Trophoblast cell (in vitro differentiated cells and primary cell): ENCODE results near the gene PHRF1.

ENCODE experiments used
- DNase-seq, 2 donors: peaks; one replicate each; pipeline ENCODE4 v3.0.0-alpha.2; 2016
- H2AFZ ChIP-seq: 2 replicates; pipeline ENCODE4 v1.6.1; 2013; ENCODE audit warnings: low read length, moderate library complexity, mild to moderate bottlenecking; ENCODE audit not compliant: insufficient read depth, poor library complexity
- H2AK5ac ChIP-seq: 2 replicates; pipeline ENCODE4 v1.6.1; 2013; ENCODE audit warnings: mild to moderate bottlenecking, low read length
- H2BK120ac ChIP-seq: 2 replicates; pipeline ENCODE4 v1.6.1; 2013; ENCODE audit warnings: low read length, mild to moderate bottlenecking, moderate library complexity; ENCODE audit not compliant: insufficient read depth, poor library complexity
- H2BK12ac ChIP-seq: 2 replicates; pipeline ENCODE4 v1.6.1; 2013; ENCODE audit warnings: mild to moderate bottlenecking, low read length, moderate library complexity
- H2BK5ac ChIP-seq: 2 replicates; pipeline ENCODE4 v1.6.1; 2013; ENCODE audit warnings: low read length, low read depth, moderate library complexity, mild to moderate bottlenecking; ENCODE audit not compliant: poor library complexity
- H3K14ac ChIP-seq: 2 replicates; pipeline ENCODE4 v1.6.1; 2013; ENCODE audit warnings: mild to moderate bottlenecking, low read length
- H3K18ac ChIP-seq: 2 replicates; pipeline ENCODE4 v1.6.1; 2013; ENCODE audit warnings: mild to moderate bottlenecking, low read length
- H3K23ac ChIP-seq: 2 replicates; pipeline ENCODE4 v1.6.1; 2013; ENCODE audit warnings: low read length
- H3K27ac ChIP-seq: 2 replicates; pipeline ENCODE4 v1.5.1; 2013; ENCODE audit warnings: low read depth, mild to moderate bottlenecking, inconsistent platforms, low read length, moderate library complexity
- H3K27me3 ChIP-seq: 2 replicates; pipeline ENCODE4 v1.6.1; 2013; ENCODE audit warnings: inconsistent platforms, mild to moderate bottlenecking, low read length, moderate library complexity; ENCODE audit not compliant: insufficient read depth
- H3K36me3 ChIP-seq, 2 experiments: 1 replicate in 1 of 2; 2 replicates in 1 of 2; pipeline ENCODE4 v1.6.1; 2013; ENCODE audit warnings: low read length in 2 of 2, mild to moderate bottlenecking in 2 of 2, moderate library complexity in 1 of 2; ENCODE audit not compliant: insufficient read depth in 2 of 2, control insufficient read depth in 1 of 2
- H3K4ac ChIP-seq: 2 replicates; pipeline ENCODE4 v1.6.1; 2013; ENCODE audit warnings: low read depth, mild to moderate bottlenecking, low read length, moderate library complexity
- H3K4me1 ChIP-seq, 2 experiments: 1 replicate in 1 of 2; 2 replicates in 1 of 2; pipeline ENCODE4 v1.6.1; 2013; ENCODE audit warnings: low read length in 2 of 2, mild to moderate bottlenecking in 2 of 2, moderate library complexity in 1 of 2; ENCODE audit not compliant: insufficient read depth in 2 of 2, control insufficient read depth in 1 of 2
- H3K4me2 ChIP-seq: 2 replicates; pipeline ENCODE4 v1.6.1; 2013; ENCODE audit warnings: inconsistent platforms, mild to moderate bottlenecking, low read length, moderate library complexity
- H3K4me3 ChIP-seq: 2 replicates; pipeline ENCODE4 v1.5.1; 2013; ENCODE audit warnings: mild to moderate bottlenecking, low read depth, low read length, inconsistent platforms
- H3K79me1 ChIP-seq: one replicate; pipeline ENCODE4 v1.6.1; 2013; ENCODE audit warnings: low read length
- H3K79me2 ChIP-seq: 2 replicates; pipeline ENCODE4 v1.6.1; 2013; ENCODE audit warnings: low read length, mild to moderate bottlenecking; ENCODE audit not compliant: control insufficient read depth, insufficient read depth, poor library complexity
- H3K9ac ChIP-seq: 2 replicates; pipeline ENCODE4 v1.6.1; 2013; ENCODE audit warnings: mild to moderate bottlenecking, low read length
- H3K9me3 ChIP-seq: 2 replicates; pipeline ENCODE4 v1.6.1; 2013; ENCODE audit warnings: low read depth, mild to moderate bottlenecking, control low read depth, inconsistent platforms, low read length; ENCODE audit not compliant: insufficient read depth
- H4K12ac ChIP-seq: 2 replicates; pipeline ENCODE4 v1.6.1; 2013; ENCODE audit warnings: low read depth, mild to moderate bottlenecking, low read length, moderate library complexity
- H4K8ac ChIP-seq: 2 replicates; pipeline ENCODE4 v1.6.1; 2013; ENCODE audit warnings: low read depth, mild to moderate bottlenecking, low read length, moderate library complexity
- H4K91ac ChIP-seq: one replicate; pipeline ENCODE4 v1.6.1; 2013; ENCODE audit warnings: low read depth, mild to moderate bottlenecking, low read length, moderate library complexity
- WGBS: extraction: QIAGEN DNeasy Blood & Tissue Kit; methylation state at CpG from one replicate; pipeline ENCODE4 v1.1.7; 2013; ENCODE audit warnings: missing lambda C conversion rate; ENCODE audit not compliant: insufficient read length, insufficient coverage; ENCODE audit errors: extremely low coverage; 5-methylcytosine and 5-hydroxymethylcytosine counted together

Gene PHRF1

GRCh38 chr11:529728-530411, 46.4 kb upstream of the PHRF1 start:
- H3K14ac ChIP-seq: no peak overlapping the region
- H3K36me3 ChIP-seq: peaks cover 31 to 37% of the 10 kb centered on the region in 2 experiments
- H4K12ac ChIP-seq: no peak overlapping the region
- no peak overlapping the region for H3K4me2 ChIP-seq
- no peak overlapping the region for H3K18ac ChIP-seq
- H3K27ac ChIP-seq: no peak overlapping the region
- no peak overlapping the region for H4K8ac ChIP-seq
- H3K4me1 ChIP-seq: peaks cover 5 to 7% of the 10 kb centered on the region in 2 experiments
- H3K9me3 ChIP-seq: peaks cover 1% of the 10 kb centered on the region
- H3K23ac ChIP-seq: no peak overlapping the region
- H2AFZ ChIP-seq: no peak overlapping the region
- H3K27me3 ChIP-seq: no peaks in the 10 kb centered on the region
- H2BK12ac ChIP-seq: no peak overlapping the region
- WGBS: no CpG with 5 or more reads among the region's 18 CpGs
- no peak overlapping the region for H3K4me3 ChIP-seq
- H2BK5ac ChIP-seq: no peak overlapping the region
- no peak overlapping the region for H4K91ac ChIP-seq
- no peak overlapping the region for H2AK5ac ChIP-seq
- no peak overlapping the region for H3K4ac ChIP-seq
- no peak overlapping the region for H2BK120ac ChIP-seq
- peaks cover 4% of the 10 kb centered on the region for H3K79me1 ChIP-seq
- no peak for DNase-seq
- H3K79me2 ChIP-seq: peaks cover 4% of the 10 kb centered on the region
- H3K9ac ChIP-seq: no peak overlapping the region

GRCh38 chr11:530960-531831, 45.1 kb upstream of the PHRF1 start:
- WGBS: no CpG with 5 or more reads among the region's 28 CpGs

GRCh38 chr11:531919-532526, 44.2 kb upstream of the PHRF1 start:
- WGBS: no CpG with 5 or more reads among the region's 18 CpGs
- H3K4me2 ChIP-seq: no peak overlapping the region
- H2BK5ac ChIP-seq: no peak overlapping the region
- H3K4me1 ChIP-seq: peaks cover 14 to 15% of the 10 kb centered on the region in 2 experiments
- no peak overlapping the region for H2BK120ac ChIP-seq
- H4K8ac ChIP-seq: no peak overlapping the region
- H3K9me3 ChIP-seq: peaks cover 3% of the 10 kb centered on the region
- no peak overlapping the region for H3K9ac ChIP-seq
- peaks cover 6% of the 10 kb centered on the region for H3K79me2 ChIP-seq
- H4K91ac ChIP-seq: no peak overlapping the region
- H3K27ac ChIP-seq: no peak overlapping the region
- H3K36me3 ChIP-seq: peaks cover 31 to 37% of the 10 kb centered on the region in 2 experiments
- H2AFZ ChIP-seq: no peak overlapping the region
- H3K23ac ChIP-seq: no peak overlapping the region
- DNase-seq: no peak
- no peak overlapping the region for H2BK12ac ChIP-seq
- no peak overlapping the region for H2AK5ac ChIP-seq
- H3K79me1 ChIP-seq: peaks cover 13% of the 10 kb centered on the region
- H3K27me3 ChIP-seq: peaks cover 6% of the 10 kb centered on the region
- no peak overlapping the region for H3K18ac ChIP-seq
- no peak overlapping the region for H3K4me3 ChIP-seq
- H3K14ac ChIP-seq: no peak overlapping the region
- H4K12ac ChIP-seq: no peak overlapping the region
- no peak overlapping the region for H3K4ac ChIP-seq

More at GRCh38 chr11:530960-531831, 45.1 kb upstream of the PHRF1 start:
- Histone ChIP-seq H3K79me2 (peaks cover 6% of the 10 kb centered on the region), H3K4ac (no peak overlapping the region), H3K18ac (no peak overlapping the region), H3K79me1 (peaks cover 10% of the 10 kb centered on the region), H3K4me3 (no peak overlapping the region), H2BK12ac (no peak overlapping the region), H3K9ac (no peak overlapping the region), H4K12ac (no peak overlapping the region), H2AK5ac (no peak overlapping the region), H3K23ac (no peak overlapping the region), H4K91ac (no peak overlapping the region), H3K9me3 (peaks cover 1% of the 10 kb centered on the region), H3K36me3 (peaks cover 31 to 37% of the 10 kb centered on the region in 2 experiments), H3K27me3 (no peaks in the 10 kb centered on the region), H2BK5ac (no peak overlapping the region), H2BK120ac (no peak overlapping the region), H3K4me1 (peaks cover 9 to 10% of the 10 kb centered on the region in 2 experiments), H3K27ac (no peak overlapping the region), H3K14ac (no peak overlapping the region), H3K4me2 (no peak overlapping the region), H4K8ac (no peak overlapping the region), H2AFZ (no peak overlapping the region)
- DNase-seq: no peak

GRCh38 chr11:532527-532985, 43.7 kb upstream of the PHRF1 start:
- Histone ChIP-seq H3K9ac (no peak overlapping the region), H3K4me1 (peaks cover 18 to 21% of the 10 kb centered on the region in 2 experiments)

More at GRCh38 chr11:532527-532985, 43.7 kb upstream of the PHRF1 start:
- Histone ChIP-seq H3K4ac (no peak overlapping the region), H3K36me3 (peaks cover 31 to 37% of the 10 kb centered on the region in 2 experiments), H2BK12ac (no peak overlapping the region), H3K4me3 (no peak overlapping the region), H3K23ac (no peak overlapping the region), H3K18ac (no peak overlapping the region), H3K79me1 (peaks cover 15% of the 10 kb centered on the region), H2BK120ac (no peak overlapping the region), H2AK5ac (no peak overlapping the region), H3K4me2 (no peak overlapping the region), H3K27ac (no peak overlapping the region), H2AFZ (no peak overlapping the region), H3K27me3 (peaks cover 9% of the 10 kb centered on the region), H4K91ac (no peak overlapping the region), H3K9me3 (peaks cover 5% of the 10 kb centered on the region), H4K12ac (no peak overlapping the region), H3K79me2 (peaks cover 6% of the 10 kb centered on the region), H2BK5ac (no peak overlapping the region), H3K14ac (no peak overlapping the region), H4K8ac (no peak overlapping the region)
- no peak for DNase-seq
- WGBS: no CpG with 5 or more reads among the region's 23 CpGs
